ENCODE results near the gene METTL23.

Gene METTL23

GRCh38 chr17:76686538-76687297 lies 39.9 kb upstream of the METTL23 start (continued):
- TF ChIP-seq PATZ1 (CRISPR knock-in tag; IDR thresholded peaks at IDR 0.05; ENCODE audit: borderline replicate concordance) (no peak), ZNF565 (CRISPR knock-in tag; conservative IDR thresholded peaks at IDR 0.05; ENCODE audit: low read depth) (no peak), CSRNP3 (CRISPR knock-in tag; IDR thresholded peaks at IDR 0.05) (no peak), TOX (CRISPR knock-in tag; IDR thresholded peaks at IDR 0.05; ENCODE audit: borderline replicate concordance) (no peak), BACH2 (CRISPR knock-in tag; IDR thresholded peaks at IDR 0.05; ENCODE audit: borderline replicate concordance) (no peak), PPARA (CRISPR knock-in tag; IDR thresholded peaks at IDR 0.05; ENCODE audit: borderline replicate concordance) (no peak)

GRCh38 chr17:76687298-76688164 lies 39.1 kb upstream of the METTL23 start:
- TF ChIP-seq CSDC2 (CRISPR knock-in tag; IDR thresholded peaks at IDR 0.05) (no peak), RARB (CRISPR knock-in tag; IDR thresholded peaks at IDR 0.05) (no peak), GLIS3 (CRISPR knock-in tag; IDR thresholded peaks at IDR 0.05) (no peak), OSR1 (CRISPR knock-in tag; IDR thresholded peaks at IDR 0.05) (no peak), SNAI2 (CRISPR knock-in tag; IDR thresholded peaks at IDR 0.05) (no peak), TOX (CRISPR knock-in tag; IDR thresholded peaks at IDR 0.05; ENCODE audit: borderline replicate concordance) (no peak), ISL1 (CRISPR knock-in tag; IDR thresholded peaks at IDR 0.05) (no peak), ZNF8 (CRISPR knock-in tag; IDR thresholded peaks at IDR 0.05) (no peak)
- no peak for ATAC-seq

GRCh38 chr17:76688165-76688622 lies 38.4 kb upstream of the METTL23 start:
- no peak for ATAC-seq

GRCh38 chr17:76689859-76690258 lies 36.8 kb upstream of the METTL23 start:
- no peak for TF ChIP-seq TOX (CRISPR knock-in tag; IDR thresholded peaks at IDR 0.05; ENCODE audit: borderline replicate concordance)
- no peak for TF ChIP-seq ARNTL (CRISPR knock-in tag; IDR thresholded peaks at IDR 0.05; ENCODE audit: borderline replicate concordance, low read depth)
- no peak for TF ChIP-seq OSR1 (CRISPR knock-in tag; IDR thresholded peaks at IDR 0.05)
- TF ChIP-seq PATZ1 (CRISPR knock-in tag; IDR thresholded peaks at IDR 0.05; ENCODE audit: borderline replicate concordance): no peak
- TF ChIP-seq ESRRG (CRISPR knock-in tag; IDR thresholded peaks at IDR 0.05): no peak
- no peak for TF ChIP-seq RARB (CRISPR knock-in tag; IDR thresholded peaks at IDR 0.05)
- TF ChIP-seq CSRNP3 (CRISPR knock-in tag; IDR thresholded peaks at IDR 0.05): no peak
- no peak for TF ChIP-seq ZC3H10 (CRISPR knock-in tag; IDR thresholded peaks at IDR 0.05)
- TF ChIP-seq ZNF70 (CRISPR knock-in tag; IDR thresholded peaks at IDR 0.05): no peak
- TF ChIP-seq CREB5 (CRISPR knock-in tag; IDR thresholded peaks at IDR 0.05; ENCODE audit: low read depth): no peak
- no peak for TF ChIP-seq POU6F1 (CRISPR knock-in tag; IDR thresholded peaks at IDR 0.05; ENCODE audit: borderline replicate concordance, low read depth)
- no peak for TF ChIP-seq ZFP30 (CRISPR knock-in tag; IDR thresholded peaks at IDR 0.05)
- ATAC-seq: no peak

More at GRCh38 chr17:76688165-76688622, 38.4 kb upstream of the METTL23 start:
- no peak for TF ChIP-seq ZFP3 (CRISPR knock-in tag; IDR thresholded peaks at IDR 0.05)
